GM18870 (cell line): ENCODE data around the gene PRPSAP1.
"Not testable (repeated sequence)": the region's sequence is repeated elsewhere in the genome, so short reads cannot be mapped to it uniquely, and the experiment has no call there.

Experiments used
- ATAC-seq: cut with Tn5 transposase; IDR thresholded peaks from one replicate; pipeline ENCODE4 v1.9.1; 2021; ENCODE audit warnings: moderate library complexity; ENCODE audit not compliant: unreplicated experiment

PRPSAP1 gene

DNA sequence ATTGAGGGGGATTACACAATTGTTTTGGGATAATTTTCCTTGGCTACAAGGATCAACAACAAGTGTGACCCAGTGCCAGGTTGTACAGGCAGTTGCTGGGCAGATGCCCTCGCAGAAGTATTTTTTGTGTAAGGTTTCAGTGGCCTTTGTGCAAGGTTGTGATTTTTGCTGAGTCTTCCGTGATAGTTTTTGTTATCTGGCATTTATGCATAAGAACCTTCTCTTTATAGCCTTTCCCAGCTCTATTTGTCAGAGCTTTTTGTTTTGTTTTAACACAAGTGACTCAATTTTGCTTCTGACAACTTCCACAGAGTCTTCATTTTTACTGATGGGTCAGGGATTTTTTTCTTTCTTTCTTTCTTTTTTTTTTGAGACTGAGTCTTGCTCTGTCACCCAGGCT is 6.7 kb upstream of the PRPSAP1 start:
- ATAC-seq = no peak

- ATAC-seq = not testable (repeated sequence)
These were observed 6.1 kb upstream of the PRPSAP1 start for GRCh38 chr17:76359776-76360175.

GRCh38 chr17:76359375-76359774 is 5.7 kb upstream of the PRPSAP1 start:
- no peak for ATAC-seq

GRCh38 chr17:76357597-76358158 is 4.0 kb upstream of the PRPSAP1 start:
- ATAC-seq = no peak

DNA sequence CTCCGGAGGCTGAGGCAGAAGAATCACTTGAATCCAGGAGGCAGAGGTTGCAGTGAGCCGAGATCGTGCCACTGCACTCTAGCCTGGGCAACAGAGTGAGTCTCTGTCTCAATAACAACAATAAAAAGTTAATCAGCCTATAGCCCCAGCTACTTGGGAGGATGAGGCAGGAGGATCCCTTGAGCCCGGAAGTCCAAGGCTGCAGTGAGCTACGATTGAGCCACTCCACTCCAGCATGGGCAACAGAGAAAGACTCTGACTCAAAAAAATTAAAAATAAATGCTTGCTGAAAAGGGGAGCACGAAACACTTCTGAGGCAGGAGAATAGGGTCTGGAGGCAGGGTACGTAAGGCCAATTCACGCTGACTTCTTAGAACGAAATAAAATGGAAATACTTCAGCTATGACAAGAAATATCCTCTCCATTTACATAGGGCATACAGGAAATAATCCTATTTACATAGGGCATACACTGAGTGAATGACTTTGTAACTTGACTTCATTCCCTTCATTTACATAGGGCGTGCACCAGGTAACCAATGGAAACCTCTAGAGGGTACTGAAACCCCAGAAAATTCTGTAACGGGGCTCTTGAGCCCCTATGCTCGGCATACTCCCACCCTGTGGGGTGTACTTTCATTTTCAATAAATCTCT is 3.2 kb upstream of the PRPSAP1 start:
- ATAC-seq = no peak

- ATAC-seq = no peak
These were observed 1.1 kb upstream of the PRPSAP1 start for GRCh38 chr17:76354747-76355310.

DNA sequence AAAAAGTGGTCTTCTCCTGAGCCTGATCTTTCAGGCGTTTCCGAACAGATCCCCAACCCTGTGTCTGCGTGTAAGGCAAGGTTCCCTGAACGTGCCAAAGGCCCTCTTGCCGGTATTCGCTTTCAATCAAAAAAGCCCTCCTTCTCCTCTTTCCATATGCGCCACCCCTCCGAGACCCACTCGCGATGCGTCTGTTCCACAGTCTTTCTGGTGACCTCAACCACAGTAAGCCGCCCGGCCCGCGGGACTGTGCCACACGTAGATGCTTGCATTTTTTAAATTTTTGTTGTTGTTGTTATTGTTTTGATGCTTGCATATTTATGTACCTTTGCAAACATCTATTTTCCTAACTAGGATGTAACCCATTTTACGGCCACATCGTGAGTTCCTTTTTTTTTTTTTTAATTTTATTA is 607 bp upstream of the PRPSAP1 start:
- ATAC-seq = peak; percentile 15

- ATAC-seq = no peak
These were observed 615 bp downstream of the PRPSAP1 start for GRCh38 chr17:76353004-76353598.

GRCh38 chr17:76351526-76352071 is 2.1 kb downstream of the PRPSAP1 start:
- ATAC-seq = no peak

- no peak for ATAC-seq
These were observed 3.3 kb downstream of the PRPSAP1 start for GRCh38 chr17:76350463-76350862.

DNA sequence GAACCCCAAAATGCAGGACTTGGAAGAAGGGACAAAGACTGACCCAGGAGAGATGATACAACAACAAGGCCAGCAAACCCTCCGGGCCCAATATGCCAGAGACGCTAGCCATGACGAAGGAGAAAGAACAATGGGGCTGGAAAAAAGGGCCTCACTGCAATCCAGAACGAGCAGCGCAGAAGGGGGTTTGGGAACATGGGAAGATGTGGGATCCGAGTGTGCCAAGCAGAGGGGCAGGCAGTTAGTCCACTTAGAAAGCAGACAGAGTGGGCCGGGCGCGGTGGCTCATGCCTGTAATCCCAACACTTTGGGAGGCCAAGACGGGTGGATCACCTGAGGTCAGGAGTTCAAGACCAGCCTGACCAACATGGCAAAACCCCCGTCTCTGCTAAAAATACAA is 6.8 kb downstream of the PRPSAP1 start:
- ATAC-seq = not testable (repeated sequence)

GRCh38 chr17:76345377-76345974 is 8.2 kb downstream of the PRPSAP1 start:
- ATAC-seq = no peak

- no peak for ATAC-seq
These were observed 10.6 kb downstream of the PRPSAP1 start for GRCh38 chr17:76343106-76343505.

DNA sequence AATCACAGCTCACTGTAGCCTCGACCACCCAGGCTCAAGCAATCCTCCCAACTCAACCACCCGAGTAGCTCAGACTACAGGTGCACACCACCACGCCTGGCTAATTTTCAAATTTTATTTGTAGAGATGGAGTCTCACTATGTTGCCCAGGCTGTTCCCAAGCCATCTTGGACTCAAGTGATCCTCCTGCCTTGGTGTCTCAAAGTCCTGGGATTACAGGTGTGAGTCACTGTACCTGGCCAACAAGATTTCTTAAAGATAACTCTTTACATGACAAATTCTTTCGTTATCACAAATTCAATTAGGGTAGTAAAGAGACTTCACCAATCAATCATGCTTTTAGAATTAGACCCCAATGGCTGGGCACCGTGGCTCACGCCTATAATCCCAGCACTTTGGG is 12.4 kb downstream of the PRPSAP1 start:
- no peak for ATAC-seq

GRCh38 chr17:76337413-76337777 is 16.3 kb downstream of the PRPSAP1 start:
- ATAC-seq = no peak

DNA sequence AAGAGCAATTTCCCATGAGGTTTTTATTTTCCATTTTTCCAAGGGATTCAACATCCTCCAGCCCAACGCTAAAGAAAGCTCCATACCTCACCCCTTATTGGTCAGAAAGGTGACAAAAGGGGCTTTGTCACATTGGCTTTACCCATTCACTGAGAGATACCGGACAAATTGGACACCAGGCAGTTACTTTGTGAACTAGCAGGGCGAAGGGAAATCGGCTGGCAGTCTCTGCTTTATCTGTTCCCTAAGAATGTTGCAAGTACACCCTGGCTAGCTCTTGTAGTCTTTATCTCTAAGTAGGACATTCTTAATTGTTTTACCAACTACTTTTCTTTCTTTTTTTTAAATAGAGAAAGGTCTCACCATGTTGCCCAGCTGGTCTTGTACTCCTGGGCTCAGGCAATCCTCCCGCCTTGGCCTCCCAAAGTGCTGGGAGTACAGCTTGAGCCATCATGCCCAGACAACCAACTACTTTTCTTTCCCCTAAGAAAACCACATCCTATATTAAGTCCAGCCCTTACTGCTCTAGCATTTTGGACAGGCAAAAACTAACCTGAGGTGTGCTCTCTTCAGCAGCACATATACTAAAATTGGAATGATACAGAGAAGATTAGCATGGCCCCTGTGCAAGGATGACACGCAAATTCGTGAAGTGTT is 16.8 kb downstream of the PRPSAP1 start:
- no peak for ATAC-seq

GRCh38 chr17:76335716-76336381 is 17.9 kb downstream of the PRPSAP1 start:
- ATAC-seq = no peak

- no peak for ATAC-seq
These were observed 19.8 kb downstream of the PRPSAP1 start for GRCh38 chr17:76333673-76334505.

- ATAC-seq = no peak
These were observed 22.6 kb downstream of the PRPSAP1 start for GRCh38 chr17:76331083-76331482.

DNA sequence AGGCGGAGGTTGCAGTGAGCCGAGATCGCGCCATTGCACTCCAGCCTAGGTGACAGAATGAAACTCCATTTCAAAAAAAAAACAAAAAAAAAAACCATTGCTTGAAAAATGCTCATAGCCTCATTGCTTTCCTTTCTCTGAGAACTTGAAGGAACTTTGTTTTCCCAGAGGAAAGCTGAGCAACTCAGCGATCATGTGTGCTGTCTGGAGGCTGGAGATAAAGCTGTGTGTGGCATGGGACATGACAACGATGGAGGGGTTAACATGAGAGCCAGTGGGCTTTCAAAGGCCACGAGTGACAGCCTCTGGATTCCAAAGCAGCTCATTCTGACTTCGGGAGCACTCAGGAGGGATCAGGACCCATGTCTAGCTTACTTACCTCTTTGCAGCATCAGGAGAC is 24.1 kb downstream of the PRPSAP1 start:
- no peak for ATAC-seq
